Fibroblast of the conjunctiva (primary cell): ENCODE measurements around the gene CBFB.
"Not testable (repeated sequence)": the region's sequence is repeated elsewhere in the genome, so short reads cannot be mapped to it uniquely, and the experiment has no call there.

Source experiments
- DNase-seq: peaks from one replicate; pipeline ENCODE4 v3.0.0-alpha.2; 2010; ENCODE audit warnings: low read depth

Gene CBFB

GRCh38 chr16:67028696-67029253 lies at the start of gene CBFB:
TSS of gene CBFB (plus strand) at chr16:67029149. CDS start at chr16:67029408, 259 bp downstream.
- peak; percentile 82 for DNase-seq

GRCh38 chr16:66983033-66983432 lies 45.9 kb upstream of the CBFB start:
- no peak for DNase-seq

DNA sequence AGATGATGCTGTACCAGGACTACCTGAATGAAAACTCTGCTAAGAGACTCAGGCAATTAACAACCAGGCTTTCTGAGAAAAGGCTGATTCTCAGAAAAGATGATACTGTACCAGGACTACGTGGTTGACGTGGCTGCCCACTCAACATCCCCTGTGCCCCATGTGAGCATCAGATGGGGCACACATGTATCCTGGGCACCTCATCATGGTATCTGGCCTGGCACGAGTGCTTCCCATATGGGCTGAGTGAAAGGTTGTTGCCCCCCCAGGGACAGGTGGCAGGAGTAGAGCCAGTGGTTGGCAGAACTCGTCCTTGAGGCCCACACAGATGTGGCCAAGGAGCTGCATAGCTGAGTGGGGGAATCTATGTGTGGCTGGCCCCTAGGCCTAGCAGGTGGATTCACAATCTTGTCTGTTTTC lies 44.0 kb upstream of the CBFB start:
- DNase-seq = no peak

- no peak for DNase-seq
Observed at GRCh38 chr16:66986559-66986958, 42.4 kb upstream of the CBFB start.

DNA sequence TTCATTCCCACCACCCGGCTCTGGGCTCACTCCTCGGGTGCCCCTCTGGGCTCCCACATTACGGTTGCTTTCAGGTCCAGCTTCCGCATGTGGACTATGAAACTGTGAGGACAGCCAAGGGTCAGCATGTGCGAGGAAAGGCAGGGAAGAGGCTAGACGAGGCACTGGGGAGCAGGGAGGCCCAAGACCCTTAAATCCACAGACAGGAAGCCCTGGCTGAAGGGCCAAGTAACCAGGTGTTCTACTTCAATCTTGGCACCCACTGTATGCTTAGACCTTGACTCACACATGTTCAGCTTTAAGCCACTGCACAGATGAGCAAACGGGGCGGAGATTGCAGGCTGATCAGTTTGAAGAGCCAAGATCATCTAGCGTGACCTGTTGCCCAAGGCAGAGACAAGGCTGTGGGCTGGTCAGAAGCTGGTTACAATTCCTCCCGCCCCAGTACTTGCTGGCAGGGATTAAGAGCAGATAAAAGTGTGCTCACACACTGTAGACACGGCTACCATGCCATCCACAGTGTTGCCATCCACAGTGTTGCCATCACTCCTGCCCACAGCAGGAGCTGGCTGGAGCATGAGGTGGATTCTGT lies 40.7 kb upstream of the CBFB start, which contains the start of gene CES4A:
Gene CES4A, plus strand, starts transcription at position 393 of the 592 bp plus-strand sequence. Its CDS starts 184 bp downstream, at position 577.
- no peak for DNase-seq

GRCh38 chr16:66991545-66992077 lies 37.3 kb upstream of the CBFB start:
- no peak for DNase-seq

DNA sequence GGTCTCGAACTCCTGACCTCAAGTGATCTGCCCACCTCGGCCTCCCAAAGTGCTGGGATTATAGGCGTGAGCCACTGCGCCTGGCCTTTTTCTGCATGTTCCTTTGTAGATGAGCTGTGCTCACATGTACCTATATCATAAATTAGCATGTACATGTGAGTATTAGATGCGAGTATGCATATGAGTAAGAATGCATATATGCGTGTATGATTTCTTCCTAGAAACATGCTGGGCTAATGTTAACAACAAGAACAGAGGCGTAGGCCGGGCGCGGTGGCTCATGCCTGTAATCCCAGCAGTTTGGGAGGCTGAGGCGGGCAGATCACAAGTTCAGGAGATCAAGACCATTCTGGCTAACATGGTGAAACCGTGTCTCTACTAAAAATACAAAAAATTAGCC lies 35.4 kb upstream of the CBFB start:
- DNase-seq = not testable (repeated sequence)

GRCh38 chr16:66996324-66996982 lies 32.5 kb upstream of the CBFB start:
- peak; percentile 84 for DNase-seq

DNA sequence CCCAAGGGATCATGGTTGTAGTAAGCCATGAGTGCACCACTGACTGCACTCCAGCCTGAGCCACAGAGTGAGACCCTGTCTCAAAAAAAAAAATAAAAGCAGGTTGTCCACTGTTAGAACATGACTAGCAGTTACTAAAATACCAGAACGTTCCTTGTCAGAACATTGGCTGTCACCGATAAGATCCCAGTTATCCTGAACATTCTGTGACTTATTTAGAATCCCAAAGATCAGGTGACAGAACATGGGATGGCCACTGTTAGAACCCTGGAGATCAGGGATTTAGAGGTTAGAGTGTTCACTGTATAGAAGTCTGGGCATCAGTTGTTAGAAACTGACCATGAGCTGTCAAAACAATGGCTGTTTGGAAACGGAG lies 32.0 kb upstream of the CBFB start:
- DNase-seq = no peak

- no peak for DNase-seq
Observed at GRCh38 chr16:67000384-67001351, 28.3 kb upstream of the CBFB start.

DNA sequence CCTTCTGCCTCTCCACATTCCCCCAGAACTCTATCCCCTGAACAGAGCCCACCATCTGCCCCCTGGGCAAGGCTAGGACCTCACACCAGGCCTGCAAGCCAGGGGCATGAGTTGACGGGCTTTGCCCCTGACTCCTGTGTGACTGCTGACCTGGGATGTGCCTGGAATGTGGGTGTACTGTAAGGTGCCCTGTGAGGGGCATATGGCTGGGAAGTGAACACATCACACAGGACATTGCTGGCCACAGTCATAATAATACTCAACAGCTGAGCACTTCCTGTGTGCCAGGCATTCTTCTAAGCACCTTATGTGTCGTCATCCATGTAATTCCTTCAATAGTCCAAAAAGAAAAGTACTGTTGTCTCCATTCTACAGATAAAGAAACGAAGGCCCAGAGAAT lies 27.2 kb upstream of the CBFB start:
- no peak for DNase-seq

DNA sequence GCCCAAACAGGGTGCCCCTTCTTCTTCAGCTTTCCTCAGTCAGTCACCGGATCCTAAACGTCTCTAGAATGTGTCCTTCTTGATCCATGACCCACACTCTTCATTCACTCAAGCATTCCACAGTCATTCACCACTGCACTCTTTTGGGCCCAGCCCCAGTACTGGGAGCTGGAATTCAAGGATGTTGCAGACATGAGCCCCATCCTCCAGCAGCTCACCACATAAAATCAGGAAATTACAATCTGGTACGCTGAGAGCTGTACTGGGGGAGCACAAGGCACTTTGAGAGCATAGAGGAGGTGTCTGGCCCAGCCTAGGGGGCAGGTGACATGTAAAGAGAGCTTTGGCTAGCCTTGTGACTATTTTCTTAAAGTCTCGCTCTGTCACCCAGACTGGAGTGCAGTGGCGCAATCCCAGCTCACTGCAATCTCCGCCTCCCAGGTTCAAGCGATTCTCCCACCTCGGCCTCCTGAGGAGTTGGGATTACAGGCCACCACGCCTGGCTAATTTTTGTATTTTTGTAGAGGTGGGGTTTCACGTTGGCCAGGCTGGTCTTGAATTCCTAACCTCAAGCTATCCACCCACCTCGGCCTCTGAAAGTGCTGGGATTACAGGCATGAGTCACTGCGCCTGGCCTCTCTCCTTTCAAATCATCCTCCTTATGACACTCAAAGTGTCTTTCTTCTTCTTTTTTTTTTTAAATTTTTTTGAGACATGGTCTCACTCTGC lies 21.9 kb upstream of the CBFB start:
- DNase-seq = no peak

GRCh38 chr16:67009158-67009557 lies 19.8 kb upstream of the CBFB start:
- DNase-seq = no peak

GRCh38 chr16:67011274-67011673 lies 17.7 kb upstream of the CBFB start:
- DNase-seq = no peak

- DNase-seq = no peak
Observed at GRCh38 chr16:67013233-67013822, 15.6 kb upstream of the CBFB start.

DNA sequence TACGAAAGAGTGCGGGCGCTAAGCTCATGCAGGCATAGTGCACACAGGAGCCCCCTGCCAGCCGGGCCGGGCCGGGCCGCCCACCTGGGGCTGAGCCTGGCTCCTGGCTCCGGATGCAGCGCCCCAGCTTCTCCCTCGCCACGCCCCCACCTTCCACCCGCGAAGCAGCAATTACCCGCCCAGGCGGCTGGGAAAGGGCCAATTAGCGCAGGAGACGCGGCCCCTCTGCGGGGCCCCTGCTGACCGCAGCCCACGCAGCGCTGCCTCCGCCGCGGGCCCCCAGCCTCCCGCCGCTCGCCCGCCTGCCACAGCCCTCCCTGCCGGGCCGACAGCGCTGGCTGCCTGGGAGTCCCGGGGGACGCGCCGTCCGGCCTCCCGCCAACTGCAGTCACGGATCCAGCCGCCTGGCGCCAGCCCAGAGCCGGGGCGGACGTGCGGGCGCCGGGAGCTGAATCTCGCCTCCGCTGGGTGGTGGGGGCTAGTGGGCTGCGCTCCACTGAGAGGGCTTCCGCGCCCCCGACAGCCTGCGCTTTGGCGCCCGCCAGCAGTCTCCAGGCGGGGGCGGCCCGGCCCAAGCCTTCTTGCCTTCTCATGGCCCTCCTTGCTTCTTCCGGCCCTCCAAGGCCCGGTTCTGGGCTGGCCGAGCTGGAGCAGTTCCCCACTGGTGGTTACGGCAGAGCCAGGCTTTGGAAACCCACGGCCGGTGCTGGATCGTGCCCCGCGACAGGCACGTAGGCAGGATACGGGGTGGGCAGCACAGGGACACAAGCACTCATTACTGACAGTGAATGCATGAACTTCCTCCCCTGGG lies 14.9 kb upstream of the CBFB start:
- DNase-seq = no peak

GRCh38 chr16:67014634-67015312 lies 14.2 kb upstream of the CBFB start:
- no peak for DNase-seq

DNA sequence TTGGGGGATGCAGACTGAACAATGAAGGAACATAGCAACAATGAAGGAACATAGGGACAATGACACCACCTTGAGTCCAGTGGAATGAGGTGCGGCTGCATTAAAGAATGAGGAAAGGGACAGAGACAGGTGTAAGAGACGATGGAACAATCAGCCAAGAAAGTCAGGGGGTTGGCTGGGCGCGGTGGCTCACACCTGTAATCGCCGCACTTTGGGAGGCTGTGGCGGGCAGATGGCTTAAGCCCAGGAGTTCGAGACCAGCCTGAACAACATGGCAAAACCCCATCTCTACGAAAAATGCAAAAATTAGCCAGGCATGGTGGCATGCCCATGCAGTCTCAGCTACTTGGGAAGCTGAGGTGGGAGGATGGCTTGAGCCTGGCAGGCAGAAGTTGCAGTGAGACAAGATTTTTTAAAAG lies 13.6 kb upstream of the CBFB start:
- no peak for DNase-seq

DNA sequence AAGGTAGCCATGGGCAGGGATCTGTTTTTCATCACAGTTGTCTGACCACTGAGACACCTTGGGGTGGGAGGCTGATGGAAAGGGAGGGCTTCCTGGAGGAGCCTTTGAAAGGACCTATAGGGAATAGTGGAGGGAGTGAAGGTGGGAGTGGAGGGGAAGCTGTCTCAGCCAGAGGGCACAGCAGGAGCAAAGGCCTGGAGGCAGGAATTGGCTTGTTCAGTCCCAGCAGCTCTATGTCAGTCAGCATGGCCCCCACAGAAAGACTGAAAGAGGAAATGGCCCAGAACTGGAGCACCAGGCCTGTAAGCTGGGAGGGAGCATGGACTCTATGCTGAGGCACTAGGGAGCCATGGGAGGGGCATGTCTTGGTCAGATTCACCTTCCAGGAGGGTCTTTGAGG lies 12.8 kb upstream of the CBFB start:
- DNase-seq = no peak
